Breast epithelium (tissue), 4 donors: ENCODE results near the gene CUL7. TPM values are rescaled to one million over a fixed set of nuclear protein-coding genes. Genes with fewer than 3 reads are reported as not detected.

ENCODE experiments used
- DNase-seq, 2 donors: peaks; one replicate each; pipeline ENCODE4 v3.0.0-alpha.2; 2019; ENCODE audit warnings: low spot score in 2 of 2
- H3K27ac ChIP-seq, 2 donors: fragments of 200-600 bp; sonication (generic) in 1 of 2; one replicate each; pipeline ENCODE4 v1.5.1; 2016 to 2019; ENCODE audit warnings: mild to moderate bottlenecking in 1 of 2
- H3K27me3 ChIP-seq, 2 donors: fragments of 200-600 bp; sonication (generic) in 1 of 2; one replicate each; pipeline versions ENCODE4 v1.5.1 to v1.6.0; 2017 to 2019; ENCODE audit warnings: control low read depth in 1 of 2, mild to moderate bottlenecking in 1 of 2
- H3K36me3 ChIP-seq: fragments of 200-600 bp; one replicate; pipeline ENCODE4 v1.5.1; 2019
- H3K4me1 ChIP-seq, 2 donors: fragments of 200-600 bp; sonication (generic); one replicate each; pipeline ENCODE4 v1.5.1; 2016 to 2019; ENCODE audit warnings: control low read depth in 1 of 2
- H3K4me3 ChIP-seq, 3 donors: fragments of 200-600 bp; sonication (generic); 1 replicate in 2 of 3; 2 replicates in 1 of 3; pipeline ENCODE4 v1.5.1; 2016 to 2019; ENCODE audit warnings: mild to moderate bottlenecking in 3 of 3, moderate library complexity in 2 of 3
- H3K9me3 ChIP-seq, 2 donors: fragments of 200-600 bp; sonication (generic) in 1 of 2; one replicate each; pipeline ENCODE4 v1.5.1; 2016 to 2019; ENCODE audit warnings: control low read depth in 1 of 2
- POLR2A ChIP-seq: fragments of 450-650 bp; IDR thresholded peaks from one replicate; pipeline ENCODE4 v1.6.1; 2016; ENCODE audit warnings: antibody characterized with exemption, mild to moderate bottlenecking, moderate library complexity
- POLR2AphosphoS5 ChIP-seq, 3 donors: sonication (generic); formaldehyde crosslinking; IDR thresholded peaks; one replicate each; pipeline ENCODE4 v1.6.1; 2017; ENCODE audit warnings: antibody characterized with exemption in 3 of 3
- intact Hi-C: fragments of 100-400 bp; cut with DNase I; formaldehyde crosslinking; loops from one replicate; pipeline ENCODE4 v1.15.1; 2023; ENCODE audit warnings: low total_unique reads
- total RNA-seq, 3 donors: library from RNA; depleted of rRNA; stranded (reverse); fragments of >200 nt; gene quantifications; one replicate each; pipeline ENCODE4 v1.1.0, GENCODE V29; 2016
- TF ChIP-seq, protein P1 (sequence below), 3 donors: fragments of 450-650 bp; IDR thresholded peaks; one replicate each; pipeline ENCODE4 v1.5.1; 2016 to 2017; ENCODE audit warnings: antibody characterized with exemption in 3 of 3, mild to moderate bottlenecking in 3 of 3, moderate library complexity in 3 of 3

CUL7 gene
- total RNA-seq = 10 to 100 TPM; 12.6 to 21.4 (median 19.3) TPM

DNA sequence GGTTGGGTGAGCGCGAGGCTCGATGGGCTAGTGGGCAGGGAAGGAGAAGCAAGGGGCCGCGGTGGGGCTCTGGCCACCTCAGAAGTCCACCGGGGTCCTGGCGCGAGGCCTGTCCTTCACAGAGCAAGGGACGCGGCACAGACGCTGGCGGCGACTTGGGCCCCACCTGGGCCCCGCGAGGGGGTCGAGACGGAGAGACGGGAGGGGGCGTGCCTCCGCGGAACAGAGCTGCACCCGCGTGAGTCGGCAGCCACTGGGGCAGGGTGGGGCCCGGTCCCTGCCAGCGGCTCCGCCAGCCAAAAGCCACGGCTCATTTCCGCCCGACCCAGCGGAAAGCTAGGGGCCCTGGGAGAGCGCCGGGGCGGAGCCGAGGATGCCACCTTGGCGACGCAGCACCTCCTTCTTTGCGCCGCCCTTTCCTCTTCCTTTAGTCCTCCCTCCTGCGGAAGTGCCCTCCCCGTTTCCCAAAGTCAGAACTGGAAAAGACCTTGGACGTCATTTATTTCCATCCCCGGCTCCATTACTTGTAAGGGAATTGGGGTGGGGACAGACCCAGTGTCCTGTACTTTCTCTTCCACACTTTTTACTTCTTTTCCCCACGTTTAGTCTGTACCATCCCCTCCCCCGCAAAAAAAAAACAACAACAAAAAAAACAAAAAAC lies at the start of gene CUL7:
CUL7 (minus strand) TSS at position 307 of the 661 bp plus-strand sequence. CDS start 1,063 bp downstream, outside the sequence.
- TF ChIP-seq POLR2AphosphoS5 (IDR thresholded peaks at IDR 0.05) (peak; percentile 71 to 88 (median 85)), POLR2A (peak; percentile 71)
- TF ChIP-seq, protein P1, sequence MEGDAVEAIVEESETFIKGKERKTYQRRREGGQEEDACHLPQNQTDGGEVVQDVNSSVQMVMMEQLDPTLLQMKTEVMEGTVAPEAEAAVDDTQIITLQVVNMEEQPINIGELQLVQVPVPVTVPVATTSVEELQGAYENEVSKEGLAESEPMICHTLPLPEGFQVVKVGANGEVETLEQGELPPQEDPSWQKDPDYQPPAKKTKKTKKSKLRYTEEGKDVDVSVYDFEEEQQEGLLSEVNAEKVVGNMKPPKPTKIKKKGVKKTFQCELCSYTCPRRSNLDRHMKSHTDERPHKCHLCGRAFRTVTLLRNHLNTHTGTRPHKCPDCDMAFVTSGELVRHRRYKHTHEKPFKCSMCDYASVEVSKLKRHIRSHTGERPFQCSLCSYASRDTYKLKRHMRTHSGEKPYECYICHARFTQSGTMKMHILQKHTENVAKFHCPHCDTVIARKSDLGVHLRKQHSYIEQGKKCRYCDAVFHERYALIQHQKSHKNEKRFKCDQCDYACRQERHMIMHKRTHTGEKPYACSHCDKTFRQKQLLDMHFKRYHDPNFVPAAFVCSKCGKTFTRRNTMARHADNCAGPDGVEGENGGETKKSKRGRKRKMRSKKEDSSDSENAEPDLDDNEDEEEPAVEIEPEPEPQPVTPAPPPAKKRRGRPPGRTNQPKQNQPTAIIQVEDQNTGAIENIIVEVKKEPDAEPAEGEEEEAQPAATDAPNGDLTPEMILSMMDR (IDR thresholded peaks at IDR 0.05) = peak in 1 of 3 donors; percentile 21
- Histone ChIP-seq H3K4me3 (peak within 1 kb of the TSS; percentile 60 to 88 (median 74)), H3K27me3 (no peaks in the 10 kb centered on the region), H3K4me1 (peaks cover 0 to 17% of the 10 kb centered on the region in 2 donors), H3K36me3 (no peaks in the 10 kb centered on the region), H3K27ac (peak within 1 kb of the TSS; percentile 82 to 96), H3K9me3 (no peaks in the 10 kb centered on the region)
- peak; percentile 89 to 90 for DNase-seq
- intact Hi-C loops = no loop called here

DNA sequence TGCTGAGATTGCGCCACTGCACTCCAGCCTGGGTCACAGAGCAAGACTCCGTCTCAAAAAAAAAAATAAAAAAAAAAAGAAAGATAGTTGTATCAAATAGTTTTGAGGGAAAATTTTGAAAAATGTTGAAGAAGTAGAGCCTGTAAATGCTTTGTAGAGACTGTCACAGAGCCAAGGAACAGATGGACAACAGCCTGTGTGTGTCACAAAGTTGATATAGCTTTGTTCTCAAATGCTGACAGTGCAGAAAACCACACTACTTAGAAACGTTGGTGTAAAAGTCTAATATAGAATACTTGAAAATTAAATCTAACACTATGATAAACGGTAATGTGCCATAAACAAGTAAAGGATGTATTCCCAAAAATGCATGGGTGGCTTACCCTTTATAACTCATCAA lies 47.8 kb upstream of the CUL7 start:
- Histone ChIP-seq H3K4me3 (no peak overlapping the region), H3K27ac (no peak overlapping the region), H3K9me3 (no peaks in the 10 kb centered on the region), H3K27me3 (no peaks in the 10 kb centered on the region), H3K4me1 (peaks cover 5 to 20% of the 10 kb centered on the region in 2 donors), H3K36me3 (no peaks in the 10 kb centered on the region)
- no peak for DNase-seq
- TF ChIP-seq, protein P1 (IDR thresholded peaks at IDR 0.05) = no peak
- intact Hi-C loops = no loop called here

DNA sequence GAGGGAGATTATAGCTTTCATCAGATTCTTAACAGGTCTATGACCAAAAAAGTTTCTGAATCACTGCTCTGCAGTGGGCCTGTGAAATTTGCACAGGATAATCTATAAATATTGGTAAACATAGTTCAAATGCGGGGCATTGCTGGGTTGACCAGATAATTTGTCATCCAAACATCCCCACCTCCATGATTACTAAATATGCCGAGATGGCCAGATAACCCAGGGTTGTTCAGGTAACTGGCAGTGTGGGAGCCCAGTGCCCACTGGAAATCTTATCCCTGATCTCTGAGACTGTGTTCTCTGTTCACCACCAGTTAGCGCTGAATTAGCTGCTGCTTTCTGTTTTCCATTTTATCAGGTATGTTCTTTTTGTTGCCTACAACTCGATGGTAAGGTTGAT lies 43.9 kb upstream of the CUL7 start:
- Histone ChIP-seq H3K27me3 (no peaks in the 10 kb centered on the region), H3K27ac (peak overlapping the region; percentile 86 to 92), H3K36me3 (no peaks in the 10 kb centered on the region), H3K4me3 (no peak overlapping the region), H3K4me1 (peaks cover 7 to 31% of the 10 kb centered on the region in 2 donors), H3K9me3 (no peaks in the 10 kb centered on the region)
- DNase-seq = no peak
- TF ChIP-seq, protein P1 (IDR thresholded peaks at IDR 0.05) = no peak
- TF ChIP-seq POLR2A = no peak
- TF ChIP-seq POLR2AphosphoS5 (IDR thresholded peaks at IDR 0.05) = no peak
- intact Hi-C loops = no loop called here

DNA sequence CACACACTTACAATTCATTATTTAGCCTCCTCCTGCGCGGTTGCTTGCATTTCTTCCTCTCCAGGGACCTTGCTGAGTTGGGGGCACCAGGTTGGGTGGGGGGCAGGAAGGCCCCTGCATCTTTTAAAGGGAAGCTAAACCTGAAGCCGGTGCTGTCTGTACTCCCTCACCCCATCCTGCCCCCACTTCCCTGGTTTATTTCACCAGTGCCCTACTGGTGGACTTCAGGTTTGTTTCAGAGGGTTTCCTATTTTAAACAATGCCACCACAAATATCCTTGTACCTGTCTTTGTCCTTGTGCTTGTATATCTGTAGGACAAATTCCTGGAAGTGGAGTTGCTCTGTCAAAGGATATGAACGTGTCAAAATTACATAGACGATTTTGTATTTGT lies 43.4 kb upstream of the CUL7 start:
- no peak for DNase-seq
- TF ChIP-seq, protein P1 (IDR thresholded peaks at IDR 0.05) = peak in 1 of 3 donors; percentile 8
- TF ChIP-seq POLR2A (no peak), POLR2AphosphoS5 (IDR thresholded peaks at IDR 0.05) (no peak)
- no peaks in the 10 kb centered on the region for H3K36me3 ChIP-seq
- H3K27me3 ChIP-seq = no peaks in the 10 kb centered on the region
- peaks cover 7 to 31% of the 10 kb centered on the region in 2 donors for H3K4me1 ChIP-seq
- peak overlapping the region; percentile 86 to 92 for H3K27ac ChIP-seq
- H3K4me3 ChIP-seq = peak overlapping the region in 1 of 3 donors; percentile 44
- intact Hi-C loops = no loop called here
- H3K9me3 ChIP-seq = no peaks in the 10 kb centered on the region

DNA sequence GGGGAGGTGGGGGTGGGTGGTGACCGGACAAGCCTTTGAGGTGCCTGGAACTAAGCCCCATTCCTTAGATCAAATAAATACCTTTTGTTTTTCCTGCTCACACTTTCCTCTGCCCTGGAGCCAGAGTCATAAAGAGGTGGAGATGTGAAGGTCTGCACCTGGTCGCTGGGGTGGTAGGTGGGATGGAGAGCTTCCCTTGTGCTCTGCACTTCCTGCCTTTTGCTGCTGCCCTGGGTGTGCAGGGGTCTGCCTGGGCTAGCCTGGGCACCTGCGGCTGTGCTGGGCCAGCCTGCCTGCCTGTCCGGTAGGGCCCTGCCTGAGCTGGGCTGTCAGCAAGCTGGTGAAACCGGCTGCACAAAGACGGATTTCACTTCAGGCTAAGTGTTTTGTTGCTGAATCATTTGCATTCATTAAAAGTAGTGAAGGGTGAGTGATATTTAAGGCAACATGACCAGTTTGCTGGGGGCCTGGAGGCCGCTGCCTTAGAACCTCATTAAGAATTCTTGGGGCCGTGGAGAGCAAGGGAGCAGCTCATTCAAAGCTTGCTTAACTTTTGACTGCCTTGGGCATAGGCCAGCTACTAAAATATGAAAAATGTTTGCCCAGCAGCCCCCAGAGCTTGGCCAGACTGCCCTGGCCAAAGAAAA lies 42.9 kb upstream of the CUL7 start:
- peak; percentile 63 to 65 for DNase-seq
- intact Hi-C loops = no loop called here
- Histone ChIP-seq H3K4me3 (peak overlapping the region in 1 of 3 donors; percentile 44), H3K4me1 (peaks cover 7 to 31% of the 10 kb centered on the region in 2 donors), H3K9me3 (no peaks in the 10 kb centered on the region), H3K27me3 (no peaks in the 10 kb centered on the region), H3K36me3 (no peaks in the 10 kb centered on the region), H3K27ac (peak overlapping the region; percentile 86 to 92)
- TF ChIP-seq POLR2AphosphoS5 (IDR thresholded peaks at IDR 0.05) = peak in 2 of 3 donors; percentile 15 to 43
- no peak for TF ChIP-seq POLR2A
